Gastrocnemius medialis (tissue), 4 donors: ENCODE data around the gene RAB4B.

ENCODE experiments used
- CTCF ChIP-seq, 5 experiments: fragments of 450-650 bp in 3 of 5; fragments of 200-600 bp in 2 of 5; sonication (generic) in 2 of 5; IDR thresholded peaks in 4 of 5; conservative IDR thresholded peaks in 1 of 5; 1 replicate in 4 of 5; 2 replicates in 1 of 5; pipeline ENCODE4 v1.5.1; 2016 to 2019; ENCODE audit warnings: antibody characterized with exemption in 5 of 5, mild to moderate bottlenecking in 3 of 5, moderate library complexity in 3 of 5
- POLR2A ChIP-seq, 2 donors: fragments of 450-650 bp; IDR thresholded peaks; one replicate each; pipeline ENCODE4 v1.6.1; 2017; ENCODE audit warnings: antibody characterized with exemption in 2 of 2, mild to moderate bottlenecking in 2 of 2, moderate library complexity in 2 of 2

GRCh38 chr19:40803170-40803856, 25.3 kb downstream of the RAB4B start:
- TF ChIP-seq CTCF (IDR thresholded peaks at IDR 0.05 in 4 of 5, conservative IDR thresholded peaks at IDR 0.05 in 1 of 5) = no peak
- TF ChIP-seq POLR2A (IDR thresholded peaks at IDR 0.05) = no peak
